Astrocyte (in vitro differentiated cells and primary cell): Measurements from ENCODE around the gene POU2F1.

Experiments used
- EZH2 ChIP-seq: IDR thresholded peaks from 2 replicates; pipeline ENCODE4 v1.6.1; 2012; ENCODE audit warnings: mild to moderate bottlenecking, low read length, inconsistent platforms; ENCODE audit not compliant: insufficient read depth
- TF ChIP-seq, protein P1 (sequence below): IDR thresholded peaks from 2 replicates; pipeline ENCODE4 v1.5.1; 2011; ENCODE audit warnings: low read depth, mild to moderate bottlenecking, inconsistent platforms, low read length, moderate library complexity; ENCODE audit not compliant: insufficient read depth

DNA sequence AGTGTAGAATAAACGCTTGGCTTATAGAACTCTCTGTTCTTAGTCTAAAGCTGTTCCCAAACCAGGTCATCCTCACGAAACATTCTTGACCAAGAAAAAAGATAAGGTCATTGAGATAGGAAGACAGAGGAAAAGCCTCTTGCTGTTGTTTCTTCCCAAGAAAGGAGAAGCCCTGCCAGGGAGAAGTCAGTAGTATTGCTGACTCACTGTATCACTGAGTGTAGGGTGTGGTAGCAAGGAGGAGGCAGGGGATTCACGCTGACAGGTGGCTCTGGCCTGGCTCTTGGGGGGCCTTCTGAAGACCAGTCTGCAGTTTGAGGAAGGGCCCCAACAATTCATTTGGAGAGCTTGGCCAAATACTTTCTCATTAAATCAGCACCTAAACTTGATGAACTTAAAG is 199.8 kb downstream of the POU2F1 start:
- TF ChIP-seq, protein P1, sequence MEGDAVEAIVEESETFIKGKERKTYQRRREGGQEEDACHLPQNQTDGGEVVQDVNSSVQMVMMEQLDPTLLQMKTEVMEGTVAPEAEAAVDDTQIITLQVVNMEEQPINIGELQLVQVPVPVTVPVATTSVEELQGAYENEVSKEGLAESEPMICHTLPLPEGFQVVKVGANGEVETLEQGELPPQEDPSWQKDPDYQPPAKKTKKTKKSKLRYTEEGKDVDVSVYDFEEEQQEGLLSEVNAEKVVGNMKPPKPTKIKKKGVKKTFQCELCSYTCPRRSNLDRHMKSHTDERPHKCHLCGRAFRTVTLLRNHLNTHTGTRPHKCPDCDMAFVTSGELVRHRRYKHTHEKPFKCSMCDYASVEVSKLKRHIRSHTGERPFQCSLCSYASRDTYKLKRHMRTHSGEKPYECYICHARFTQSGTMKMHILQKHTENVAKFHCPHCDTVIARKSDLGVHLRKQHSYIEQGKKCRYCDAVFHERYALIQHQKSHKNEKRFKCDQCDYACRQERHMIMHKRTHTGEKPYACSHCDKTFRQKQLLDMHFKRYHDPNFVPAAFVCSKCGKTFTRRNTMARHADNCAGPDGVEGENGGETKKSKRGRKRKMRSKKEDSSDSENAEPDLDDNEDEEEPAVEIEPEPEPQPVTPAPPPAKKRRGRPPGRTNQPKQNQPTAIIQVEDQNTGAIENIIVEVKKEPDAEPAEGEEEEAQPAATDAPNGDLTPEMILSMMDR, result no peak
- TF ChIP-seq EZH2, result no peak
